GM21390 (cell line): ENCODE results near the gene EFNB1.

Source experiments
- ATAC-seq: cut with Tn5 transposase; IDR thresholded peaks from one replicate; pipeline ENCODE4 v1.9.1; 2021; ENCODE audit not compliant: unreplicated experiment

EFNB1 gene

DNA sequence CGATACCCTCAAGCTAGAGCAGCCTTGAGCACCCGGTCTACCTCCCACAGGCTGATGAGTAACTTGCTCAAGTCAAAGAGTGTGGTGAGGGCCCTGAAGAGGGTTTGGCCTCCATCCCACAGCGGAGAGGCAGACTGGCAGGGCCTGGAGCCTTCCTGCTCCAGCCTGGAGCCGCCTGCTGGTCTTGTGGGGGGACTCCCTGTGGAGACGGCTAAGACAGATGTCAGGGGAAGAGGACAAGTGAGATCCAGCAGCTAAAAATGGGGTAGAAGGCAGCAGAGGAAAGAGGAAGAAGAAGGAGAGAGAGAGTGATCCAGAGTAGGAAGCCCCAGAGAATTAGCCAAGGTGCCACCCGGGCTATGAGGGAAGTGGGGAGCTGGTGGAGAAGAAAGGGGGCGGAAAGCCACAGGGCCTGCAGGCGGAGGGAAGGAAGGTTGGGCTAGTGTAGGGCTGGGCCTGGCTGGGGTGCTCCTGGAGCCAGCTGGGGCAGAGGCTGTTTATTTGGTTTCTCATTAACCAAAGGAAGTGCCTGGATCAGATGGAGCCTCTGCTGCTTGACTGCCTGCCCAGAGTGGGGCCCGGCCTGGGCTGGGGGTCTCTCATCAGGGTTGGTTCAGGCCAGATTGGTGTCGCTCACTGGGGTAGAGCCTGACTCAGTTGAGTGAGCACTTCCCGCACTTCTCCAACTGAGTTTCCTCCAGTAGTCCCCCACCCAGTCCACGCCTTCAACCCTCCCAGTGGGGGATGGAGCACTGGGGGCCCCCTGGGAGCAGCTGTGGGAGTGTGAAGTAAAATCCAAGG is 14.2 kb downstream of the EFNB1 start:
- no peak for ATAC-seq

DNA sequence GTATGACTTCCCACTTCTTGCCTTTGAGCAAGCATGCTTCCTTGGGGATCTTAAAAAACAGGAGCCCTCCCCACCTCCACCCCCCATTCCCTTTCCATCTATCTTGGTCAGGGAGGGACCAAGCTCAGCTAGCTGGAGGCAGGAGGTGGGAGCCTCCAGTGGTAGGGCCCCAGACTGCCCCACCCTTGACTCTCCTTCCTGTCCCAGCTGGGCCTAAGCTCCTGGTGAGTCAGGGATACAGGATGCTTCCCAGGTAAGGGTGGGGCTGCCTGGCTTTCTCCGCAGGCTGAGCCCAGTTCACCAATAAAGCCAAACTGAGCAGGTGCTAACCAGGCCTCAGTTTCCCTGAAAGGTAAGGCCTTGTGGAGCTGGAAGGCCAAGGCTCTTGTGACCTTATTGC is 15.2 kb downstream of the EFNB1 start:
- no peak for ATAC-seq

DNA sequence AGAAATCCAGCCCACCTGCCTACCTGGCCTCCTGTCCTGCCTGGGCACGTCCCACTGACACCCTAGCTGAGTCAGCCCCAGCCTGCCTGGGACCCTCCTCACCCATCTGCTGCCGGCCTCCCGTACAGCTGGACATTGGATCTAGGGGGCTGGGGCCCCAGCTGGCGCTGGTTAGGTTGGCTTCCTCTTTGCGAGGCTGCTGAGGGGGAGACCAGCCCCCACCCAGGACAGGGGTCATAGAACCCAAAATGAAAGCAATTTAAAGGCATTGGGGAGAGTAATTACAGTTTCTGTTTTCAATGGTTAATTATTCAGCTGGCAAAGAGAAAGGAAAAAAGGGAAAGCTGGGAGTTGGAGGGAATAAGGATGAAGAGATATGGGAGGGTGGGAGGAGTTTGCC is 15.8 kb downstream of the EFNB1 start:
- no peak for ATAC-seq

DNA sequence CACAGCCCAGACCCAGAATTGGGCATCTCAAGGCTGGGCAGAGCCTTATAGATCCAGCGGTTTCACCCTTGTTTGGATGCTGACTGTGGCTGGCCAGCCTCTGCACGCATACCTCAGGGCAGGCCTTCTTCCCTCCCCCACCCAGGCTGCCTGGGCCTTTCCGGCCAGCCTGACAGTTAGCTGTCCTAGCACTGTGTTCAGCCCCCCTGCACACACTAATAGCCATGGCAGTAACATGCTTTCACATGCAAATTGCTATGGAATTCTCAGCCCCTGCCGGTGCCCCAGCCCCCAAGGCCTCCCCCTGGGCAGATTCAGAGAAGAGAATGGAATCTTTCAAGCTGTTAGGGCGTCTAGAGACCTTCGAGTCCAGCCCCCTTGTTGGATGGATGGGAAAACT is 17.7 kb downstream of the EFNB1 start:
- ATAC-seq, result no peak

DNA sequence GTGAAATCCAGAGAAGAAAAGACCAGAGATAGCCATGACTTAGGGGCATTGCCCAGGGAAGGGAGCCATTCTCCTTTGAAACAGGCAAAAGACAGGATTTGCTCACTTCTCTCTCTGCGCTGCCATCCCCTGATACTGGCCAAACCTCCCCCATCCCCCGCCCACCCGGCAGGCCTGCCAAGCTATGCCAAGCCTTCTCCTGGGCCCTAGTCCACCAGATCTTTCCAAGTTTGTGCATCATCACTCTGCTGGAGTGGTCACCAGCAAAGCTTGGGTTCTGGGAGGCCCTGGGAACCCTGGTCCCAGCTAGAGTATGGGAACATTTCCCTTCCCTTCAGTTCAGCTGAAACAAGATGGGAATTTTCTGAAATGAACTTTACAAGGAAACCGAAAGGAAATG is 18.4 kb downstream of the EFNB1 start:
- no peak for ATAC-seq

DNA sequence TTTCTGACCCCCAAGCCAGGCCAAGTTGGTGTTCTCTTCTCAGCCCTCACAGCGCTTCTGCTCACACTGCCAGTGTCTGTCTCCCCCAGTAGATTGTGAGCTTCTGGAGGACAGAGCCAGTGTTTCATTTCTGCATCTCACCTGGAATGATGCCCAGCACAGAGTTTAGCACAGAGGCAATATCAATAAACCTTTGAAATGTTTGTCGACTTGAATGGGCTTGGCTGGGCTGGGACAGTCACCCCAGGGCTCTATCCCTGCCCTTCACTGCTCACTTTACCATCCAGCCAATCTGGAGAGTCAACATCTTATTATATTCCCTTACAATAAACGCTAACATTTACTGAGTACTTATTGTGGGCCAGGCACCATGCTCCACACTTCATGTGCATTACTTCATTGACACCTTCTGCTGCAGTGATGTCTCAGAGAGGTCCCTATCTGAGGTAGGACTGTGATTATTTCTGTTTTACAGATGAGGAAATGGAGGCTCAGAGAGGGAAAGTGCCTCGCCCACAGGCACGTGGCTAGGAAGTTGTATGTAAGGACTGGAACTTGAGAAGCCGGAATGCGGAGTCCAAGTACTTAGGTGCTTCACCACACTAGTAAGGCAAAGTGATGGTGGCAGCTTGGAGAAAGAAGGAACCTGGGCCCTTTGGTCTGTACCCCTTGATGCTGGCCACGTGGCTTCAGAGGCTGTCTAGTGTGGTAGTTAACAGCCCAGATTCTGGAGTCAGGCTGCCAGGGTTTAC is 19.5 kb downstream of the EFNB1 start:
- ATAC-seq, result no peak

DNA sequence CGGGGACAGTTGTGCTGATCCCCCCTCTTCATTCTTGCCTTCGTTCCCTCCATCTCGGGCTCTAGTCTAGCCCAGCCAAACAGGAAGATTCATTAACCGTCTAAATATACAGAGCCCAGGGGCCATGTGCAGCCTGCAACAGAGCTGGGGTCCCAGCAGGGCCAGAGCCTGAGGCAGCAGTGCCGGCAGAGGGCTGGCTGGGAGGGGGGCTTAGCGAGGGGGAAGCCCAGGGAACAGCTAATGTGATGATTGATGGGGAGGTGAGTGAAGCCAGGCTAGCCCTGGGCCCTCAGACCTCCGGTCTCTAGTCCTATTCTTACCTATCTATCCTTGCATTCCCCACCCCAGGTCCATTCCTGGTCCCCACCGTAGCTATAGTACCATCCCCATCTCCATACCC is 22.3 kb downstream of the EFNB1 start:
- no peak for ATAC-seq

DNA sequence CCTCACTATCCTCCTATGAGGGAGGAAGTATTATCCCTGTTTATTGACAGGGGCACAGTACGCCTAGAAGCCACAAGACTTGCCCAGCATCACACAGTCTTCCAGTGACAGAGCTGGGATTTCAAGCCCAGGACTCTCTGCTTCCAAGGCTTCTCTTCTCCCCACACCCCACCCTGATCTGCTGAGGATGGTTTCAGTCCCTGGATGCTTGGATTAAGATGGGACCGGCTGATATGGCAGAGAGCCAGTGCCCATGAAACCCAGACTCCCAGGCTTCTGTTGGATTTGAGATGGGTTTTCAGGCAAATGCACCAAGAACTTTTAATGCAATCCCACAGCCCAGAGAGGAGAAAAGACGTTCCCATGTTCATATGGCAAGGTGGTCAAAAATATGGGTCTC is 23.2 kb downstream of the EFNB1 start:
- no peak for ATAC-seq

DNA sequence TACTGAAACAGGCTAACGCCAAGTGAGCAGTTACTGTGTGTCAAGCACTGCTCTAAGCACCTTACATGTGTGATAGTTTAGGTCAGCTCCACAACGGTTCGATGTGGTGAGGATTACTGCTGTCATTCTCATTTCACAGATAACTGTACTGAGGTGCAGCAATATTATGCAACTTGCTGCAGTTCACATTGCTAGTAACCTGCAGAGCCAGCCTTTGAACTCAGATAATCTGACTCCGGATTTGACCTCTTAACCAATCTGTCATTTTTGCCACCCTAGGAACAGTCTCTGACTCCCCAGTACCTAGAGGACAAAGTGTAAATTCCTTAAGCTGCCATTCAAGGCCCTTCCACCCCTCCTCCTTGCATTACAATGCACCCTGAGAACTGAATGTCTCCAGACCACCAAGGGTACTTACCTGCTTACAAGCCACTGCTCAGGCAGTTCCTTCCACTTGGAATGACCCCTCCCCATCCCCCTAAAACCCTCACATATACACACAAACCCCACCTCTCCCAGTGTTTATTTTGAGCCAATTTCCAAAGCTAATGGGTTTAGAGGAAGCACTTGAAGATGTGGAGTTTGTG is 24.9 kb downstream of the EFNB1 start:
- ATAC-seq, result no peak

DNA sequence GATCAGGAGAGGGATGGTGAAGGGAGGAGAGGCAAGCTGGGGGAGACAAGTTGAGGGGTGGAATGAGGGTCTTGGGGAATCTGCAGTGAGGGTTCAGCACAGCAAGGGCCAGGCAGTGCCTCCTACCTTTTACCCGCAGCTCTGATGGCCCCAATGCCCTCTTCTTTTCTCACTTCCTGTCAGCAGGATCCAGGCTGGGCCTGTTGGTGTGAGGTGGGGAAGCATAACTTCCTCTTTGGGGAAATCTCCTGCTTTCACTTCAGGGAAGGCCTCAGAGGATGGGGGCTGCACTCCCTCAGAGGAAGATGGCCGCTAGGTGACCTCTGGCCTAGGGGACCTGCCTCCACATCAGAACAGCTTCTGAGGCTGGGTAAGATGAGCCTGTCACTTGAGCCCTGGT is 36.5 kb downstream of the EFNB1 start:
- ATAC-seq, result no peak

DNA sequence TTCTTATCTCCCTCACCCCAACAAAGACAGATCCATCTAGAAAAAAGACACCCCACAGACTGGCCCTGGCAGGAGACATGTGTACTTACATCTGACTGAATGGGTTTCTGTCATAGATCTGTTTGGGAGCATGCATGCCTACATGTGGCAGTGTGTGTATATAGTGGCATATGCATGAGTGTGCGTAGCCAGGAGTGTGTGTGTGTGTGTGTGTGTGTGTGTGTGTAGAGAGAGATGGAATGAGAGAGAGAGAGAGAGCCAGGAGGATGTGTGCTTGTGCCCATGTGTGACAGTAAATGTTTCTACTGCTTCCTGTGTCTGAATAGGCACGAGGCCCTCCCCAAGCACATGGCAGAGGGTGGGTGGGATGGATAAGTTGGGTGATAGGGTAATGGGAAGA is 37.1 kb downstream of the EFNB1 start:
- ATAC-seq, result no peak

DNA sequence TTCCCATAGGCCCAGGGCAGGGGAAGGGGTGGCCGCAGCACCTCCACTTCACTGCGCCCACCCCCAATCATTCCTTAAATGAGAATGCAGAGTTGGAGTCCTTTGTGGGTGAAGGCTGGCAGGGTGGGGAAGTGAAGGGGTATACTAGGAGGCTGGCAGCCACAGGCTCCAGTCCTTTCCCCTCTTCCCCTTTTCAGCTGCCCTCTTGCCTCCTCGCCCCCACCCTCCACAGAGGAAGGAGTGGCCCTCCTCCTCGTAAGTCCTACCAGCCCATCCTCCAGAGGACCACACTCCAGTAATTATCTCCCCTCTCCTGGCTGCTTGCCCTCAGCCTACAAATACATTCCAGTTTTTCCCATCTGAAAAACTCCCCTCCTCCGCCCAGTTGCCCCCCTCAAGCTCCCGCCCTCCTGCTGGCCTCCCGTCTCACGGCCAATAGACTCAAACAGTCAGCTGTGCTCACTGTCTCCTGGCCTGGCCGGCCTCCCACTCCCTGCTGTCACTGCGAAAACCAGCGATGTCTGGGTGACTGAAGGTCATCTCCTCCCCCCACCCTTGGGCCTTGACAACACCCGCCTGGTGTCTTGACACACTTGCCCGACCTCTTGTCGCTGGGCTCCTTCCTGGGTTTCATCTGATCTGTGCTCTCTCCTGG is 38.8 kb downstream of the EFNB1 start:
- ATAC-seq, result no peak

DNA sequence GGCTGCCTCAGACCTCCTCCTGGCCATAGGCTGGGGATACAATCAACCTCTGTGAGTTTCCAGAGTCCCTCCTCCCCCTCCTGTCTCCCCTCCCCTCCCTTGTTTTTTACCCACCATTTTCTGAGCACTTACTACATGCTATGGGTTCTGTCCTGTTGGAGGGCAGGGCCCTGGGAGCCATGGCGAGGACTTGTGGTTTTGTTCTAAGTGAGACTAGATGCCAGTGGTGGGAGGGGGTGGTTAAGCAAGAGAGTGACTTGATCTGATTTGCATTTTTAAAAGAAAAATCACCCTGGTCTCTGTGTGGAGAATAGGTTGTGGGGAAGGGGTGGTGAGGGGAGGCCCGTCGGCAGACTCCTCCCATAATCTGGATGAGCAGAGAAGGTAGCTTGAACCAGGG is 39.5 kb downstream of the EFNB1 start:
- no peak for ATAC-seq

DNA sequence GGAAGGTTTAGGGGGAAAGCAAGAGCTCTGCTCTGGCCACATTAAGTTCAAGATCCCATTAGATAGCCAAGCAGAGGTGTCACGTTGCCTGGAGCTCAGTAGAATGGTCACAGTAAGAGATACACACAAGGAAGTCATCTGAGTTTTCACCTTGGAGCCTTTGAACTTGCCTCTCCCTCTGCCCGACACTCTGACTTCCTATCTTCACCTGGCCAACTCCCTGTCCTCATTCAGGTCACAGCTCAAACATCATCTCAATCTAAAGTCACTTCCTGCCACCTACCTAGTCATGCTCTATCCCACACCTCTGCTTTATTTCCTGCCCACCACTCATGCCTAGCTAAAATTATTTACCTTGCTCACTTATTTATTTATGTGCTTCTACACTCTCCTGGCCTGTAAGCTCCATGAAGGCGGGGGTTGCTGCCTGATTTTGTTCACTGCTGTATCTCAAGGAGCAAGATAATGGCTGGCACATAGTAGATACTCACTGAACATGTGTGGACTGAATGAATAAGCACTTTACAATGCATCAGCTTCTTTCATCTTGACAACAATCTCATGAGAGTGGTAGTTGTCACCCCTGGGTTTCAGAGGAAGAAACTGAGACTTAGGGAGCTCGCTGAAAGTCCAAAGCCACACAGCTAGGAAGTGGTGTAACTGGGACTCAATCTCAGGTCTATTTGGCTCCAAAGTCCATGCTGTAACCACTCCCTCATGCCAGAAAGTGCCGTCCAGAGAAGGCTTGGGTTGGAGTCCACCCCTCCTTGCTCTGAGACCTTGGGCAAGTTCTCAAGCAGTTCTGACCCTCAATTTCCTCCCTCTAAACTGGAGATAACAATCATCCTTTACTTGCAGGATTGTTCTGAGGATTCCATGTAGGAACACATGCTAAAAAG is 40.3 kb downstream of the EFNB1 start:
- ATAC-seq, result no peak

DNA sequence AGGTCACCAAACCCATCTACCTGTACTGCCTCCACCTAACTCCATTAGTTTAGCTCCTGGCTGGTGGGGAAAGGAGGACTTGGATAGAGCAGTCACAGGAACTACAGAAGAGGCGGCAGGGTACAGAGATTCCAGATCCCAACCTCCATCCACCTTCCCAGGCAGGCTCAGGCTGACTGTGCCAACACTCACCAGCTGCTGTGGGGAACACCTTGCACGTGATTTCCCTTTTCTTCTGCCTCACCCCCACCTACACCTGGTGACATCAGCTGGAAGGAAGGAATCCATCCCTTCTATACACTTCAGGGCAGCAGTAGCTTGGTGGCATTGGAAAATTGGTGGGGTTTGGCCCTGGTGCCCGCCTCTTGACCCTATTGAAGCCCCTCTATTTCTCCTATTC is 41.5 kb downstream of the EFNB1 start:
- no peak for ATAC-seq

DNA sequence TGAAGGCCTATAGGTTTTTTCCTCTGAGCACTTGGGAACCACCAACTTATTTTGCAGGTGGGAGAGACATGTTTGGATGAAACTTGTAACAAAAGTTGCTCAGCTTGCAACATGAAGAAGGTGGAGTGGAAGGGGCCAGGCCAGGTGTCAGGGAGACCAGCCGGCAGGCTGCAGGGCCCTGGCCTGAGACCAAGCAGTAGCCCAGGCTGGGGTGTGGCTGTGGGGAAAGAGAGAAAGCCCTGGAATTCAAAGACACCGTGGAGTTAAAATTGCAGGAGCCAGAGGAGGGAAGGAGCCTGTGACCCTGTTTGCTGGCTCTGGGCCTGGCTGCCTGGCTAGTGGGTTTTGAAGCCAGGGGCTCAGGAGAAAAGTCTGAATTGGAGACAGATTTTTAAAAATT is 43.4 kb downstream of the EFNB1 start:
- no peak for ATAC-seq

DNA sequence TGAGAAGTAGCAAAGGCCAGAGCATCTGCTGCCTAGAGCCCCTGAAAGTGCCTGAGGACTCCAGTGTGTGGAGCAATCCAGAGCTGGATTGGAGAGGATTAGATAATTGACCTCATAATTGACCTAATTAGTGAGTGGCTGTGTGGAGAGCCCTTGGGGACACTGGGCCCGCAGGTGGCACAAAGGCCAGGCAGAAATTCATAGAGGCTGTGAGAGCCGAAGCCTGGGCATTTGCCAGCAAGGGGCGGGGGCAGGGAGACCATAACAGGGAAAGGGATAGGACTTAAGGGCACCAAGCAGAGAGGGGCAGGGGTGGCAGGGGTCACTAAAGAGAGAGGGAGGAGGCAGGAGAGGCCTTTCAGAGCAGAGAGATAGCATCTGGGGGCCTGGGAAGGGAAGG is 45.3 kb downstream of the EFNB1 start:
- no peak for ATAC-seq

DNA sequence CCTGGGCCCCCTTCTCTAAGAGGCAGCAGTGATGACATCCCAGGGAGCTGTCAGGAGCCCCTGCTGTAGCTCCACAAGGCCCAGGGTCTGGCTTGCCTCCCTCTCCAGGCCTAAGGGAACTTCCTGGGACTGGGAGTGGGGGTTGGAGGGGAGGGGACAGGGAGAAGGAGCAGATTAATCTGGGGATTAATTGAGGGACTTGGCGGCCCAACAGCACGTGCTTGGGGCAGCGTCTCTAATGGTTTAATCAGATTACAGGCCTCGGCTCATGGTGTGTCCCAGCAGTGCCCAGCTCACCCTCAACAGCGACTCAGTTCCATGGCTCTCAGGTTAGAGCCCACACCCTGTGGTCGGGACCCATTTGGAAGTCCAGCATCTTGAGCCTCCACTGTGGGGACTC is 47.9 kb downstream of the EFNB1 start:
- ATAC-seq, result no peak

DNA sequence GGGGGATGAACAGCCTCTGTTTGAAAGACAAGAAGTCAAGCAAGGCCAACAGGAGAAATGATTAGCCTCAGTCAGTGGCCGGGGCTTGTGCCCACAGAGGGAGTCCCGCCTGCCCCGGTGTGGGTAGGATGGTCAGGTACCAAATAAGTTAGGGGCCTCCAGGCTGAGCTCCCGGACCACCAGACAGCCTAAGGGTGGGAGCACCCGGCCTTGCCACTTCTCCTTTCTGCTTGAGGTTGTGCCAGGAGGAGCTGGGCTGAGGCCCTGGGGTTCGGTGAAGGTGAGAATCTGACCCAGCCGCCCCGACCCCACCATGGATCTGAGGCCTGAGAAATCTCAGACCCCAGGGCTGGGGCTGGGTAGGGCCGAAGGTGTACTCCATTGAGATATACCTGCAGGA is 48.8 kb downstream of the EFNB1 start:
- no peak for ATAC-seq

DNA sequence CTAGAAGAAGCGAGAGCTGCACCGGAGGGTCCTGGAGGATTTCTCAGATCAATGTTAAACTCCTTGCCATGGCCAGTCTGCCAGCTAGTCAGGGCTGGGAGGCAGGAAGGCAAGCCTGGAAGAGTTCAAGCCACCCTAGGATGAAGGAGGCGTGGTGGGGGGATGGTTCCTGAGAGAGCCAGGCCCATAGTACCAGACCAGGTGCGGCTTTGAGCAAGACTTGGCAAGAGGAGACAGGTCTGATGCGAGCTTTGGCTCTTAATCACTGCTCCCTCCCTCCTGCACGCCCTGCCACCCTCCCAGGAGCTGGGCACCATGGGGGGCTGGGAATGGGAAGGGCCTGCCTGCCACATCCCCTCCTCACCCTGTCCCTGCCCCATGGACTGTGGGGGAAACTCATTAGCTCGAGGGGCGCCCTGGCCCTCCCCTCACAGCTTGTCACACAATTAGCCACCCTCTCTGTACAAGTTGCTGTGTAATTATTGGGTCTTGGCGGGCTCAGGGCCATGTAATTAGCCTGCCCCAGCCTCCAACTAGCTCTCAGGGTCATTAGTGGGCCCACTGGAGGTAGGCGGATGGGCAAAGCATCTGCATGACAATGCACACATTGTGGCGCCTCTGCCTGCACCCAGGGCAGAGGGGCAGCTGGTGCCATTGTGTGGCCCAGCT is 50.3 kb downstream of the EFNB1 start:
- ATAC-seq, result no peak
